GM21528 (cell line): ENCODE data around the gene CHID1.

ENCODE experiments used
- ATAC-seq: cut with Tn5 transposase; IDR thresholded peaks from one replicate; pipeline ENCODE4 v1.9.1; 2021; ENCODE audit warnings: mild to moderate bottlenecking, moderate library complexity; ENCODE audit not compliant: unreplicated experiment, low FRiP score

The CHID1 gene

DNA sequence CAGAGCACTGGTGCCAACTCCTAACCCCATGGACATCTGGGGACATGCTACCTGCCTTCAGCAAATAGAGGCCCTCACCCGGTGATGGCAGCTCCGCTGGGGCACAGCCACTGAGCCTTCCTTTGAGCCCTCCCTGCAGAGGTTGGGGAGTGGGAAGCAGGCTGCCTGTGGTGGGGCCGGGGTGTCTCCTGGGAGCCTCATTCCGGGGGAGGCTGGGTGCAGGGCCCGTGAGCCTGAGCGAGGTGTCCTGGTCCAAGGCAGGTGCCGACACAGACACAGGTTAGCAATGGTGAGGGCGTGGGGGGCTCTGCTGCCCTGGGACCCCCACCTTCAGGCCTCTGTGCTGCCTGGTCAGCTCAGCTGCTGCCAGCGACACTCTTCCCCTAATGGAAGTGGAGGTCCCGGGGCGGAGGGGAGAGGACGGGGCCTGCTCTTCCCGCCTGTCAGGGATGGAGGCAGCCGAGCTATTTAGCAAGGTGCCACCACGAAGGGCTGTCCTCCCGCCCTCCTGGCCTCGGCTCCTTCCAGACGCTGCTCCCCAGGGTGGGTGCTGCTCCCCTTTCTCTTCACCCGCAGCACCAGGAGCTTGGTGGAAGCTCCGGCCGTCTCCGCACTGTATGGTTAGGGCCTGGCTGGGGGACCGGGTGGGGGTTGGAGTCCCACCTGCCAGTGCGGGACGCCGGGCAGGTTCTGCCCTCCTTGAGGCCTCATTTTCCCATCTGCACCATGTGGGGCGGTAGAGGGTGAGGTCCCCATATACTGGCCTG is 56.7 kb downstream of the CHID1 start:
- no peak for ATAC-seq

DNA sequence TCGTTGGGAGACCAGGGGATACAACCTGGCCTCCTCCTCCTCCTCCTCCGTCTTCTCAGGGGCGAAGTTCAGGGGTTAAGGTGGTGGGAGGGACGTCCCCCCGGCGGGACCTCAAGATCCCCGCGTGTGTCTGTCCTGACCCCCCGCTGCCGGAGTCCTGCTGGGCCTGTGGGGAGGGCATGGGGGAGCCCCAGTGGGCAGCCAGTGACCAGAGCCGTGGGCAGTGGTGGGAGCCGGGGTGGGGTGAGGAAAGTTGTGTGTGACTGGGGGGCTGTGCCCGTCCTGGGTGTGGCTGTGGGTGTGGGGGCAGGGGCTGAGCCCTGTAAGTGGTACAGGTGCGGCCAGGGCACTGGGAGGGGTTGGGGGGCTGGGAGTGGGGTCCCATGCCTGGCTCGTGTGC is 57.8 kb downstream of the CHID1 start:
- no peak for ATAC-seq

DNA sequence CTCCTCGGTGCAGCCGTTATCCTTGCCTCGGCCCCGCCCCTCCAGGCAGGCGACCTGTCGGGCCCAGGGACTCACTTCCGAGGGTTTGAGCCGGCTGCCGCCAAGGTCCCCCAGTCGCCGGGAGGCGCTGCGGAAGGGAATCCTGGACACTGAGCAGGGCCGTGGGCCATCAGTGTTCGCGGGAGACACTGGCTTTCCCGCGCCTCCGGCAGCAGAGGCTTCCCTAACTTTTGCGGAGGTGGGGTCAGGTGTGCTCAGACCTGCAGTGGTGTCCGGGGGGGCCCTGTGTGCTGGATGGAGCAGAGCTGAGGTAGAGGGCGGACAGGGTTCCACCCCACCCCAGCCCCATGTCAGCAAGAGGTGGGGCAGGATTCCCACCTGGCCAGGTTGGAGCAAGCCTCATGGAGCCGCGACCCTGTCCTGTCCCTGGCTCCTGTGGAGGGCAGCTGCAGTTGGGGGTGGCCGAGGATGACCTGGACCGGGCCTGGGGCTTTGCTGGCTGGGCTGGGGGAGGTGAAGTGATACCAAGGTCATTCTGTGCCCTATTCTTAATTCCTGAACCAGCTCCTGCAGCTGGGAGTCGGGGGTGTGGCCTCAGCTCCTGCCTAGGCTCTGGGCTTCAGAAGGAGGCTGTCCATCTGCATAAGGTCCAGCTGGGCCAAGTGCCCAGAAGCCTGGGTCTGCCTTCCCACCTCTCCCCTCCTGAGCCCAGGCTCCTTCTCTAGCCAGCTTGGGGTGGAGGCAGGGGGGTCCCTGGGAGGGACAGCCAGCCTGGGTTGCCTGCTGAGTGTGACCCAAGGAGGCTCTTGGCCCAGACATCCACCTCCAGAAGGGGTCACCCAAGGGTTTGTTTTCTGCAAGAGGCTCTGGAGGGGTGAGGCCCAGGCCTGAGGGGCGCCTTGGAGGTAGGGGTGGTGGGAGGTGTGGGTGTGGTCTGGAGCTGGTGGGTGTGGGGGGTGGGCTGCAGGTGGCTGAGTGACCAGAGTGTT is 59.5 kb downstream of the CHID1 start:
- no peak for ATAC-seq

DNA sequence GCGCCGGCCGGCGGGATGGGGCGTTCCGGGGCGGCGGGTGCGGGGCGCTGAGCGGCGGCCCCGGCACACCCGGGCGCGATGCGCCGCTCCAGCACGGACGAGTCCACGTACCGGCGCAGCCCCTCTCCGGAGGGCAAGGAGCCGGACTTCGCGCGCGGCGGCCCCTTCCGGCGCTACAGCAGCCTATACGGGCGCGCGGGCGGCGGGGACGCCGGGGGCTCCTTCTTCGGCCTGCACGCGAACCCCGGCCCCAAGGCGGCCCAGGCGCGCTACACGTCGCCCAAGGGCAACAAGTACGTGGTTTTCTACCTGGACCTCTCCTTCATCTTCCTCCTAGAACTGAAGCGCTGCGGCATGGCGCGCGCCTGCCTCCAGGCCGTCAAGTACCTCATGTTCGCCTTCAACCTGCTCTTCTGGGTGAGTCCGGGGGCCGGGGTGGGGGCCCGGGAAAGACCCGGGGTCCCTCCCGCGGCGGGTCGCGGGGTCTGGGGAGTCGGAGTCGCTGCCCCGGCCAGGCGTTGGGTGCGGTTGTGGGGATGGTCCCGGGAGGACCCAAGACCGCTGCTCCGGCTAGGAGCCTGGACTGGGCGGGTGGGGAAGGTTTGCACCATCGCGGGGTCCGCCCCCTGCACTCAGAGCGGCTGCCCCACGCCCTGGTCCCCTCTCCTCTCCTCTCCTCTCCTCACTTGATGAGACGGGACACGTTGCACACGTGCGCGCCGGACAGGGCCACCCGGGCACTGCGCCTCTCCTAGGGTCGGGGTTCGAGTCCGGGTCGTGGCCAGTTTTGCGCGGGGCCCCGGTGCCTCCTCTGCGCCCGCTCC is 60.4 kb downstream of the CHID1 start:
- ATAC-seq, result no peak

DNA sequence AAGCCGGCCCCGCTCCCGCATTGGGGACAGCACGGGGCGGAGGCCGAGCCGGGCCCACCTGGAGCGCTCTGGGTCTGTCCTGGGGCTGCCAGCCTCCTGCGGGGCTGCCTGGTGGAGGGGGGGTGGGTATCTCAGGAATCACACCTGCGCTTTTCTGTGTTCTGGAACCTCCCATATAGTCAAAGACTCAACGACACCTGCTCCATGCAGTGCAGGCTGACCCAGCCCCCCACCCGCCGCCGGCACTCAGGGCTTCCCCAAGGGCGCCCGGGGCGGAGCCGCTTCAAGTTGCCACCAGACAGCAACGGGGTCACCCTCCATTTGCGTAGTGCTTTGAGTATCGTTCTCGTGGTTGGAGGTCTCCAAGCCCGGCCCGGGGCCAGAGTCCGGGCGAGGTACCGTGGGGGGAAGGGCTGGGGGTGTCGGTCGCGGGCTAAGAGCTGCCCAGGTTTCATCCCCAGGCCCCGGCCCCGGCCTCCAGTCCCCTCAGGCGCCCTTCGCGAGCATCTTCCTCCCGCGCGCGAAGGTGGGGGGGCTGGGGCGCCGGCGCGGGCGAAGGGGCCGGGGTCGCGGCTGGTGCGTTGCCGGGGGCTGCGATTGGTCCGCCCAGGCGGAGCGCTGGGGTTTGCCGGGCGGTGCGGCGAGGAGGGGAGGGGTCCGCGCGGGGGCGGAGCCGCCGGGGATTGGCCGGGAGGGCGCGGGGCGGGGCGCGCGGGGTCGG is 61.3 kb downstream of the CHID1 start:
- ATAC-seq, result no peak

DNA sequence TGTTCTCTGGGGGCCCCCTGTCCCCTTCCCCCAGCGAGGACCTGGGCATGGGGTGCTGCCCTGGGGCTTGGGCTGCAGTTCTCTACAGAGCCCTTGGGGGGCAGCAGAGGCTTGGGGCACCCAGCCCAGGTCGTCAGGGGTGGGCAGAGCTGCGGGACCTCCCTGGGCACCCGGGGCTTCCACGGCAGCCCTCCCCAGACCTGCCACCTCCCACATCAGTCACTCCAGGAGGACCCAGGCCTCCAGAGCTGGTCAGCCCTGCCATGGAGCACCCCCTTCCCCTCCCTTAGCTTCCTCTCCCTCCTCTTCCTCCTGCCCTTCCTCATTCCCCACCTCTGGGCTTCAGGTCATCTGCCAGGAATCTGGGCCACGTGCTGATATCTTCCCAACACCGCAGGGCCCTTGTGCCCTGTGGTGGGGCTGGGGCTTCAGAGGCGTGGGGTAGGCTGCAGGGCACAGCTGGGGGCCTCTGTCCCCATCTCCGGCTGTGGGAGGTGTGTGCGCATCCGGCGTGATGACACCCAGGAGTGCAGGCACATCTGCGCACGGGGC is 62.2 kb downstream of the CHID1 start:
- no peak for ATAC-seq

DNA sequence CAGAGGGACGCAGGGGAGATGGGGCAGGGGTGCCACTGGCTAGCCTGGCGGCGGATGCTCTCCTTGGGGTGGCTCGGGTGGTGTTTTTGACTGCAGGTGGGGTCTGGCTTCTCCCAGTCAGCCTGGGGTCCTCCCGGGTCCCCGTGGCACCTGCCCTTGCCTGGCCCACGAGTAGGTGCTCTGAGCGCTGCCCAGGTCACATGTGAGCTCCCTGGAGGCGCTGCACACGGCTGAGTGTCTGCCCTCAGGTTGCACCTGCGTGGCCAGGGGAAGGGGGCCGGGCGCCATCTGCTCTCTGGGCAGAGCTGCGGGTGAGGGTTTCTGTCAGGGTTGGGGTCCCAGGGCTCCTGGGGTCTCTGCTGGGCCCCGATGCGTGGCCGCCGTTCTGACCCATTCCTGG is 62.7 kb downstream of the CHID1 start:
- no peak for ATAC-seq

DNA sequence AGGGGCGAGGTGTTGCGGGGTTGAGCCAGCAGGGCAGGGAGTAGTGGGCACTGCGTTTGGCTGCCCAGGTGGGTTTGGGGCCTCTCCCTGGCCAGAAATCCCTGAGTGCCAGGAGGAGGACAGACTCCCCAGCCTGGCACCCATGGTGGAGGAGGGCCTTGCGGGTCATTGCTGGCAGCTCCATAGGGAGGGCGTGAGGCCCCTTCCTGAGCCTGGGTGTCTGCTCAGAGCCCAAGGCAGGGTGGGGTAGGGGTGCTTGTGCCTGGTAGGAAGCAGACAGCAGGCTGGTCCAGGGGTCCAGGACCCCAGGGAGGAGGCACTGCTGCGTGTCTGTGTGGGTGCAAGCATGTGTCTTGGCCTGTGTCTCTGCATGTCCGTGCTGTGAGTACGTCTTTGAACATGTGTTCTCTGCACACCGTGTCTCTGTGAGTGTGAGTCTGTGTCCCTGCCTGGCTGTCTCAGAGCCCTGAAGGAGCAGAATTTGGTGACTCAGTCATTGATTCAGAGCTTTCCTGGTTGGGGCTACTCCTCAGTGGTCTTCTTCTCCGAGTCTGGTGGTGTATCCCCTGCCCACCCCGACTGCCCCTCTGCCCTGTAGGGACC is 64.0 kb downstream of the CHID1 start:
- no peak for ATAC-seq

DNA sequence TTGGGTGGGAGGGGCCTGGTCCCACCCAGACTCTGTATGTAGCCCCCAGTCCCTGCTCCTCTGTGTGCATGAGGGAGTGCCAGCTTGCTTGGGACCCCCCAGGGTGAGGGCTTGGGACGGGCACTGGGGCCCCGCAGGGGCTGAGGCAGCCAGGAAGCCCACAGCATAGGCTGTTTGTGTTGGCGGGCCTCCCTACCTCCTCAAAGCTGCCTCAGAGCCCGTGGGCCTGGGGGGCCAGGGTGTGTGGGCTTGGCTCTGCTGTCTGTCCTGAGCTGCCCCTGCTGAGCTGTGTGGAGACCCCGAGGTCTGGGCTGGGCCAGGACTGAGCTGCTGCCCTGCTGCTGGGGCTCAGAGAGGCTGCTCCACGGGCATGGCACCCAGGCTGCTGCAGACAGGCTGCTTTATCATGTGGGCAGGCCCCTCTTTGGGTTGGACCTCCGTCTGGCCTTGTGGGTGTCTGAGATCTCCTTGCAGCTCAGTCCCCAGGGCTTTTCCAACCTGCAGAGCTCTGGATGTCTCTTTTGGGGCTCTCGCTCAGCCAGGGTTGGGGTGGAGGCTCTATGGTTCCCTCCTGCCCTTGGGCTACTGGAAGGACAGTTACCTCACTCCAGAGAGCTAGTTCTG is 64.6 kb downstream of the CHID1 start:
- ATAC-seq, result no peak

DNA sequence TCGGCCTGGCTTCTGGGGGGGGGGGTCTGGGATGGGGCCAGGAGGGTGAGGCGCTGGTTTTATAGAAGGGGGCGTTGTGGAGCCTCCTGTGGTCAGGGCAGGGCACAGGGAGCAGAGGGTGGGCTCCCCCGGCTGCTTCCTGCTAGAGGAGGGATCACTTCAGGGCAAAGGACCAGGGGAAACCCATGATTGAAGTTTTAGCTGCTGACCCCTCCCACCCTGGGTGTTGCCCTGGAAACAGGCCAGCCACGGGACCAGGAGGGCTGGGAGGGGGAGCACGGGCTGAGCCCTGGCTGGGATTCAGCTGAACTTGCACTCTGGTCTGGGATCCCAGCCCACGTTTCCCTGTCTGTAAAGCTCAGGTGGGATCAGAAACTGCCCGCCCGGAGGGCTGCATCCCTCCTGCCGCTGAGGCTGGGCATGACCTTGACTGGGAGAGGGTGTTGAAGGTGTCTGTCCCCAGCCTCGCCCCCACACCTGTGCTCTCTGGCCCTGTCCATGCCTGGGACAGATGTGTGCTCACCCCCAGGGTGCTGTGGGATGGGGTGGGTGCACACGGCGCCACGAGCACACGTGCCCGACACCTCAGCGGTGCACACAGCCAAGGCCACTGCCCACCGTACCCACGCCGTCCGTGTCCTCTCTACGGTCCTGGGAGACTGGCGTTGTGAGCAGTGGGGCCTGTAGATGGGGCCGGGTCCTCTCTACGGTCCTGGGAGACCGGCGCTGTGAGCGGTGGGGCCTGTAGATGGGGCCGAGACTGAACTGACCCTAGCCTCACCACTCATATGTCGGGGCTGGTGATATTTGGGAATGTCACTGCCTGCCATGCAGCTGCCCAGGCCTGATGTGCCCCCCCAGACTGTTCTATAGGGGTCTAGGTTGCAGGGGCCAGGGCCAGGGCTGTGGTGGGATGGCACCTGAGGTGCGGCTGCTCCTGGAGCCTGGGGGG is 65.6 kb downstream of the CHID1 start:
- ATAC-seq, result no peak

DNA sequence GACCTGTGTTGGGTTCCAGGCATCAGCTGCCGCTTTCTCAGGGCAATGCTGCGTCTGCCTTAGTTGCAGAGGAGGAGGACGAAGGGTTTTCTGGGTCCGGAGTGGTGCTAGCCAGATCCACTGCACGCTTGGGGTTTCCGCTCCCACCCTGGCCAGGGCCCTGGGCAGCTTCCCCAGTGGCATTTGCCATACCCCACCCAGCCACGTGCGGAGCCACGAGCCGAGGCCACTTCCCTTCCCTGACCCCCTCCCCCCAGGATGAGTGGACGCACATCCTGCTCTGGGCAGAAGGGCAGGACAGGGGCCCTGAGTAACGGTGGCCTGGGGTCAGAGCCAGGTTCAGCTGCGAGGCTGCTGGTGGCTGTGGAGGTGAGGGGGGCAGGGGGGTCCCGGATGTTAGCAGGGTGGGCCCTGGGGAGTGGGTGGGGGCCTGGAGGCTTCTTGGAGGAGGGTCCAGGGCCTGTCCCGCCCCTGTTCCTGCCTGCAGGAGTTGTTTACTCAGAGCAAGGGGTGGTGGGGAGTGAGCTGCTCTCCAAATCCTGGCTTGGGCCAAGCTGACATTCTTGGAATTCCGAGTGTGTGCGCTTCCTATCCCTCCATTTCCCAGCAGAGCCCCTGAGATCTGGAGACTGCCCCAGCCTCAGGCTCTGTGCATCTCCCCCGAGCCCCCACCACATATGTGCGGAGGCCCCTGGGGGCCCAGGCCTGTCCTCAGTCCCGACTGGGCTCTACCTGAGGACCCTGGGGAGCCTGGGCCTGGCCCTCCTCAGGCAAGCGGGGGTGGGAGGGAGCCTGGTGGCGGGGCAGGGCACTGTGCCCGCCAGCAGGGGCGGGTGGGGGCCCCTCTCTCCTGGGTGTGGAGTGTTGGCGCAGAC is 66.6 kb downstream of the CHID1 start:
- ATAC-seq, result no peak

DNA sequence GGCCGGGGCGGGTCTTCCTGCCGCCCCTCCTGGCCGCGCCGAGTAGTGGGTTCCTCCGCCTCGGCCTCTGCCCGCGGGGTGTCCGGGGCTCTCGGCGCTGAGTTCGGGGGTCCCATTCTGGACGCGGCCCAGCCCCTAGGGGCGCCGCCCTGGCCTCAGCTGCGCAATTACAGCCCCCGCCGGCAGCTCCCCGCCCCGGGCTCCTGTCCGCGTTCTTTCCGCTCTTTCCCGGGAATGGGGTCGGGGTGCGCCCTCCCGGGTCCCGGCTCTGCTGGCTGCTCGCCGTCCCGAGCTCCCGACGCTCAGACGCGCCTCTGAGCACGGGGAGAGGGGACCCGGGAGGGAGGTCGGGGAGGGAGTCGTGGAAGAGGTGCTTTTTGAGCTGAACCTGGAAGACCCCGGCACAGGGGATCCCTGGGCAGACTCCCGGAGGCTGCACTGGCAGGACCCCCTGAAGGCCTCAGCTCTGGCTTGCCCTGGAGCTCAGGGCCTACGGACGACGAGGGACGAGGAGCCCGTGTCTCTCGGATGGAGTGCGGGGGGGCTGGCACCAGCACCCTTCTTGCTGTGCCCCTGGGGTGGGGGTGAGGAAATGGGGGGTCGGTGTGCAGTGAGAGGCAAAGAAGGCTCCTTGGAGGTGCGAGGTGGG is 67.4 kb downstream of the CHID1 start:
- ATAC-seq, result peak; percentile 1

DNA sequence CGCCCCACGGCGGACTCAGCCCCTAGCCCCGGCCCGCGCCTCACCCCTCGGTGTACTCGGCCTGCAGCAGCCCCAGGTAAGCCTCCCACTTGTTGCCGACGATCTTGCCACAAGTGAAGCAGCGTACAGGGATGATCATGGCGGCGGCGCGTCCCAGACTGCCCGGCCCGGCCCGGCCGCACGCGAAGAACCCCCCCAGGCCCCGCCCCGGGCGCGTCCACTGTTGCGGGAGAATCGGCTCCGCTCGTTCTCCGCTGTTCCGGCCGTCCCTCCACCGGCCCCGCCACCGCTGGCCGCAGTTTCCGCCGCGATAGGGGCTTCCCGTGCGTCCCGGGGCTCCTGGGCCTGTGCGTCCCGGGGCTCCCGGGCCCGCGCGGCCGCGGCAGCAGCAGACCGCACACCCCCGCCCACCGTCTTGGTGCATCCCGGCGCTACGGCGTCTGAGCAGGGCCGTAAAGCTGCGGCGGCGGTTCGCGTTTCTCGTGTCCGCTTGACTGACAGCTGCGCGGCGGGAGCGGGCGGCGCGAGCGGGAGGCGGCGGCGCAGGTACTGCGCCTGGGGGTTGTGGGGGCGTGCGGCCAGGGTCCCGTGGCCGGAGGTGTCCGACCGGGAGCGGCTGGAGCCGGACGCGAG is 68.1 kb downstream of the CHID1 start, which contains the start of the genes POLR2L and TSPAN4:
TSS of gene POLR2L (minus strand) at position 160 of the 633 bp plus-strand sequence. CDS start at position 139, 21 bp downstream.
TSS of gene TSPAN4 (plus strand) at position 483 of the 633 bp plus-strand sequence. CDS start 7,453 bp downstream, outside the sequence.
- ATAC-seq, result peak; percentile 57

DNA sequence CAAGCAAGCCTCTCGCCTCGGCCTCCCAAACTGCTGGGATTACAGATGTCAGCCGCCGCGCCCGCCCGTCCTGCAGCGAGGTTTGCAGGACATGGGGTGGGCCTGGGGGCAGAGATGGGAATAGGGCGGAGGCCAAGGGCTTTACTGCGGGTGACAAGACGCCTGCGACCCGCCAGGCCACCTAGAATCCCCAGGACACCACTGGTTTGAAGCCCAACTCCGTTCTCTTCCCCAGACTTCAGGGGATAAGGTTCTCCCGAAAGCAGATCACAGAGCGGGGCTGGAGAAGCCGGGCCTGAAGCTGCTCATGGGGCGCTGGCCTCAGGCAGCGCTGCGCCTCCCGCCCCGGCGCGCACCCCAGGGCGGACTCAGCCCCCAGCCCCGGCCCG is 68.6 kb downstream of the CHID1 start:
- peak; percentile 30 for ATAC-seq

DNA sequence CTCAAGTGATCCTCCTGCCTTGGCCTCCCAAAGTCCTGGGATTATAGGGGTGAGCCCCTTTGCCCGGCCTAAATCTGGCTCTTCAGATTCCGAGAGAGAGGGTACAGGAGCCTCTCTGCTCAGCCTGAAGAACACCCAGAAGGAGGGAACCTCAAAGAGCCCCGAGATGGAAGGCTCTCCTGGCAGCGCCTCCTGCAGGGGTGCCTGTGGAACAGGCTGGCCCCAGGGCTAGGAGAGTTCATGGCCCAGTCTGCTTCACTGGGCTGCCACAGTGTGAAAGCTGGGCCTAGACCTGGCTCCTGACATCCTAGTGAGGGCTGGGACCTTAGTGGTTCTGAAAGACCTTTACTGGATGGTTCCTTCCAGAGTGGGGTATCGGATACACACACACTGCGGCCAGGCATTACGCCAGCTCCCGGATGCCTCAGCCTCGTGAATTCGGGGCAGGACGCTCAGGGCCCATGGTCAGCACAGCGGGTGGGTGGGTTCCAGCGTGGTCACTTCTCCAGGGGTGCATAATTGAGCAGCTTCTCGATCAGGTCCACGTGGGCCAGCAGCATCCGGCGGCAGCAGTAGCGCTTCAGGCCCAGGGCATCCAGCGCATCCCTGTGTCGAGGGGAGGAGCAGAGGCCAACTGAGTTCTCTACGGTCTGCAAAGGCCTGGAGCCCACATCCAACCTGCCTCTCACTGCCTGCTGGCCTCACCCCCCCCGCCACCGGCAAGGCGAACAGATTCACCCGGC is 70.6 kb downstream of the CHID1 start:
- ATAC-seq, result no peak
